PC-3 (cell line): ENCODE measurements around the gene UBXN6.

Experiments used
- CTCF ChIP-seq: fragments of 300-600 bp; sonication (generic); conservative IDR thresholded peaks from 2 replicates; pipeline ENCODE4 v1.5.1; 2017; ENCODE audit warnings: antibody characterized with exemption, low read depth, mild to moderate bottlenecking, low read length
- EZH2 ChIP-seq: fragments of 300-600 bp; sonication (generic); IDR thresholded peaks from one replicate; pipeline ENCODE4 v1.6.1; 2017; ENCODE audit warnings: antibody characterized with exemption, mild to moderate bottlenecking, low read length; ENCODE audit not compliant: unreplicated experiment

GRCh38 chr19:4497770-4498389, 40.3 kb upstream of the UBXN6 start:
- TF ChIP-seq CTCF (no peak), EZH2 (no peak)
